ENCODE measurements around the gene CAMK1D.

The CAMK1D gene

DNA sequence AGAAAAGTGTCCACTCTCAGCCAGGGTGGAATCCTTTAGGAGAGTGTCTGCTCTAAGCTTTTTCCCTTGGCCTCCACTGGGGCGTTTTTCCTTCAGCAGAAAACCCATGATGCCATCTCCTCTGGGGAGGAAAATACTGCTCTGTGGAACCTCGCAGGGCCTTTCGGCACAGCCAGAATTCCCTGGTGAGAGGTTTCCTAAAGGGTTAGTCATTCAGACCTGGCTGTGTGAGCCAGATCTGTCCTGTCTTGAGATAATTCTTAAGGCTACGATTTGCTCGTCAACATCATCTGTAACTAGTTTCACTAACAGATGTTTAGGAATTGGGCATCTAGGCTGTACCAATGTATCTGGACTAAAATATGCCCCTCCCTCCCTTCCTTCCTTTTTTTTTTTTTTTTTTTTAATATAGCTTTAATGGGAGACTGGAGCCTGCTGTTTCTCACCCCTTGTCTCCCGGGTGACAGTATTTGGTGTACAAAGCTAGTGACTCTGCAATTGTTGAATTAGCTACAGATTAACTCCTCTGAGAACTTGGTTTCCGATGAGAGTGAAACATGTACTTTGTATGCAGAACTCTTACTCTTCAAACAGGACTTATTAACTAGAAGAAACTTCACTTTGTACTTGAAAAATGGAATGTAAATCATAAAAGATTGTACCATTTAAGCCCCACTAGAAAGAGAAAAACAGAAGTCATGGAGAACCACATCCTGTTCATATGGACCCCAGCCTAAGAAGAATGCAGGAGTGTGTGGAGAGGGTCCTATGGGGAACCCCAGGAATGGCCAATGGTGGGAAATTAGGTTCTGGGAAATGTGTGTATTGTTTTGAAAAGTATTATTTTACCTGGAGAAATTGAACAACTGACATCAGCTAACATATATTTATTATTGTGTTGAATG lies 230.9 kb downstream of the CAMK1D start:
- H3K4me1 Mint-ChIP-seq (ENCODE audit: low read depth) = peaks cover 25% of the 10 kb centered on the region
- no peak overlapping the region for H3K27ac Mint-ChIP-seq
- no peaks in the 10 kb centered on the region for H3K9me3 Mint-ChIP-seq
- H3K4me3 Mint-ChIP-seq = no peak overlapping the region
- peaks cover 2% of the 10 kb centered on the region for H3K27me3 Mint-ChIP-seq
- H3K36me3 Mint-ChIP-seq (ENCODE audit: low read depth) = peaks cover 17% of the 10 kb centered on the region
- intact Hi-C loops (cut with micrococcal nuclease) = no loop called here

GRCh38 chr10:12583891-12584595 lies 234.7 kb downstream of the CAMK1D start:
- Mint-ChIP-seq H3K9me3 (no peaks in the 10 kb centered on the region), H3K36me3 (ENCODE audit: low read depth) (no peaks in the 10 kb centered on the region), H3K27ac (no peak overlapping the region), H3K27me3 (peaks cover 18% of the 10 kb centered on the region), H3K4me3 (no peak overlapping the region), H3K4me1 (ENCODE audit: low read depth) (peaks cover 40% of the 10 kb centered on the region)
- intact Hi-C loops (cut with micrococcal nuclease) = no loop called here

DNA sequence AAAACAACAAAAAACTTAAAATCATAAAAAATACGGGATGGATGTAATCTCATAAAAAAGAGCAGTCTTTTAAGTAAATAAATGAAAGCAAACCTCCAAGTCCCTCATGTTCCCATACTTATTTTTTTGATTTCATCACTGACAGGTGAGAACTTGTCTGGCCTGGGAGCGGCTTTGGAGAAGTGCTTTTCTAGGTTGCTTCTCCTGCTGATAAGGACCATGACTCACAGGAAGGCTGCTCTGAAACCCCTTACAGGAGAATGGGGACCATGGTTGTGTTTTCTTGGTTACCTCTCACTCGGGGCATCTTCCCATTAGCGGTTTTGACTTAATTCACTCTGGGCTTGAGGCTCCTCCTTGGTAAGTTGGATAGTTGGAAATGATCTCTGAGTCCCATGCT lies 237.4 kb downstream of the CAMK1D start:
- Mint-ChIP-seq H3K36me3 (ENCODE audit: low read depth) (peaks cover 16% of the 10 kb centered on the region), H3K27me3 (peaks cover 18% of the 10 kb centered on the region), H3K9me3 (no peaks in the 10 kb centered on the region), H3K4me3 (no peak overlapping the region), H3K4me1 (ENCODE audit: low read depth) (peaks cover 28% of the 10 kb centered on the region), H3K27ac (no peak overlapping the region)
- intact Hi-C loops (cut with micrococcal nuclease) = no loop called here

- Mint-ChIP-seq H3K36me3 (ENCODE audit: low read depth) (peaks cover 16% of the 10 kb centered on the region), H3K27ac (peak overlapping the region; percentile 65), H3K4me1 (ENCODE audit: low read depth) (peaks cover 26% of the 10 kb centered on the region), H3K27me3 (peaks cover 18% of the 10 kb centered on the region), H3K9me3 (no peaks in the 10 kb centered on the region), H3K4me3 (no peak overlapping the region)
- intact Hi-C loops (cut with micrococcal nuclease) = no loop called here
These were observed 238.1 kb downstream of the CAMK1D start for GRCh38 chr10:12587451-12587888.

GRCh38 chr10:12588091-12588860 lies 238.9 kb downstream of the CAMK1D start:
- H3K27me3 Mint-ChIP-seq = peaks cover 18% of the 10 kb centered on the region
- intact Hi-C loops (cut with micrococcal nuclease) = no loop called here
- no peaks in the 10 kb centered on the region for H3K9me3 Mint-ChIP-seq
- H3K4me1 Mint-ChIP-seq (ENCODE audit: low read depth) = peaks cover 24% of the 10 kb centered on the region
- H3K36me3 Mint-ChIP-seq (ENCODE audit: low read depth) = peaks cover 19% of the 10 kb centered on the region
- H3K4me3 Mint-ChIP-seq = peak overlapping the region; percentile 41
- H3K27ac Mint-ChIP-seq = peak overlapping the region; percentile 65

DNA sequence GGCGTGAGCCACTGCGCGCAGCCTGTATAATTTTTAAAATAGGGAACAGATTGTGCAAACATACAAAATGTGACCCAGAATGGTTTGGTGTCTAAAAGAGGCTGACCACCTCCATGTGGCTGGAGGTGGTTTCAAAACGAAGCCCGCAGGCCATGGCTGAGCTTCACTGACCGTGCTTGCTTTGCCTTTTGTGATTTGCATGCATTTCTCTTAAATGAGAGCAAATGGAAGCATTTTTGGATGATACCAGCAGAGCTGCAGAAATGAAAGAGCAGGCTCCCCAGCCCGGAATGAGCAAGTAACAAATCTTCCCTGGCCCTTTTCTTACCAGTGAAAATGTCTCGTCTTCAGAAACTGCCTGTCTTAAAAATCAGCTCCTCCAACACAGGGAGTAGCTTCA lies 239.9 kb downstream of the CAMK1D start:
- no peak overlapping the region for H3K27ac Mint-ChIP-seq
- intact Hi-C loops (cut with micrococcal nuclease) = no loop called here
- peaks cover 26% of the 10 kb centered on the region for H3K36me3 Mint-ChIP-seq (ENCODE audit: low read depth)
- no peaks in the 10 kb centered on the region for H3K9me3 Mint-ChIP-seq
- peaks cover 18% of the 10 kb centered on the region for H3K27me3 Mint-ChIP-seq
- peaks cover 31% of the 10 kb centered on the region for H3K4me1 Mint-ChIP-seq (ENCODE audit: low read depth)
- H3K4me3 Mint-ChIP-seq = no peak overlapping the region

- H3K36me3 Mint-ChIP-seq (ENCODE audit: low read depth) = peaks cover 28% of the 10 kb centered on the region
- H3K9me3 Mint-ChIP-seq = no peaks in the 10 kb centered on the region
- H3K4me3 Mint-ChIP-seq = no peak overlapping the region
- no peak overlapping the region for H3K27ac Mint-ChIP-seq
- intact Hi-C loops (cut with micrococcal nuclease) = no loop called here
- H3K27me3 Mint-ChIP-seq = peaks cover 18% of the 10 kb centered on the region
- peaks cover 36% of the 10 kb centered on the region for H3K4me1 Mint-ChIP-seq (ENCODE audit: low read depth)
These were observed 240.4 kb downstream of the CAMK1D start for GRCh38 chr10:12589791-12590190.

GRCh38 chr10:12590675-12591659 lies 241.6 kb downstream of the CAMK1D start:
- H3K27me3 Mint-ChIP-seq = peaks cover 14% of the 10 kb centered on the region
- H3K36me3 Mint-ChIP-seq (ENCODE audit: low read depth) = peaks cover 40% of the 10 kb centered on the region
- peaks cover 48% of the 10 kb centered on the region for H3K4me1 Mint-ChIP-seq (ENCODE audit: low read depth)
- no peak overlapping the region for H3K27ac Mint-ChIP-seq
- peaks cover 6% of the 10 kb centered on the region for H3K9me3 Mint-ChIP-seq
- no peak overlapping the region for H3K4me3 Mint-ChIP-seq
- intact Hi-C loops (cut with micrococcal nuclease) = no loop called here

DNA sequence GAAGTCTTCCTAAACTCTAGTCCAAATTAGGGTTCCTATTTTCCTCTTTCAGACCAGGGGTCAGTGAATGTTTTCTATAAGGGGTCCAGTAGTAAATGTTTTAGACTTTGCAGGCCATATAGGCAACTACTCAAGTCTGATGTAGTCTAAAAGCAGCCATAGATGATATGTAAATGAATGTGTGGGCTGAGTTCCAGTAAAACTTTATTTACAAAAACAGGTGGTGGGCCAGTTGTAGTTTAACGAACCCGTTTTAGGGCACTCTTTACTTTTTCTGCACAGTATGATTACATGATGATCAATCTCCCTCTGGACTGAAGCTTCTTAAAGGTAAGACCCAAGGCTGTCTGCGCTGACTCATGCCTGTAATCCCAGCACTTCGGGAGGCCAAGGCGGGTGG lies 243.6 kb downstream of the CAMK1D start:
- no peaks in the 10 kb centered on the region for H3K27me3 Mint-ChIP-seq
- peak overlapping the region; percentile 76 for H3K27ac Mint-ChIP-seq
- H3K4me1 Mint-ChIP-seq (ENCODE audit: low read depth) = peaks cover 39% of the 10 kb centered on the region
- H3K9me3 Mint-ChIP-seq = peaks cover 9% of the 10 kb centered on the region
- H3K4me3 Mint-ChIP-seq = no peak overlapping the region
- H3K36me3 Mint-ChIP-seq (ENCODE audit: low read depth) = peaks cover 50% of the 10 kb centered on the region
- intact Hi-C loops (cut with micrococcal nuclease) = no loop called here

GRCh38 chr10:12594448-12594944 lies 245.1 kb downstream of the CAMK1D start:
- intact Hi-C loops (cut with micrococcal nuclease) = loop anchor here (2.0 kb wide), 1 partner anchor 22 kb away; no protein-coding TSS in a partner anchor
- no peak overlapping the region for H3K4me3 Mint-ChIP-seq
- H3K4me1 Mint-ChIP-seq (ENCODE audit: low read depth) = peaks cover 31% of the 10 kb centered on the region
- peaks cover 56% of the 10 kb centered on the region for H3K36me3 Mint-ChIP-seq (ENCODE audit: low read depth)
- no peaks in the 10 kb centered on the region for H3K27me3 Mint-ChIP-seq
- peaks cover 9% of the 10 kb centered on the region for H3K9me3 Mint-ChIP-seq
- peak overlapping the region; percentile 76 for H3K27ac Mint-ChIP-seq

- Mint-ChIP-seq H3K27me3 (no peaks in the 10 kb centered on the region), H3K4me1 (ENCODE audit: low read depth) (peaks cover 31% of the 10 kb centered on the region), H3K9me3 (peaks cover 9% of the 10 kb centered on the region), H3K36me3 (ENCODE audit: low read depth) (peaks cover 48% of the 10 kb centered on the region), H3K27ac (peak overlapping the region; percentile 76), H3K4me3 (no peak overlapping the region)
- intact Hi-C loops (cut with micrococcal nuclease) = loop anchor here (2.0 kb wide), 1 partner anchor 21 kb away; no protein-coding TSS in a partner anchor
These were observed 246.7 kb downstream of the CAMK1D start for GRCh38 chr10:12595936-12596576.

- intact Hi-C loops (cut with micrococcal nuclease) = no loop called here
- H3K4me3 Mint-ChIP-seq = no peak overlapping the region
- no peaks in the 10 kb centered on the region for H3K27me3 Mint-ChIP-seq
- no peak overlapping the region for H3K27ac Mint-ChIP-seq
- peaks cover 9% of the 10 kb centered on the region for H3K9me3 Mint-ChIP-seq
- peaks cover 38% of the 10 kb centered on the region for H3K4me1 Mint-ChIP-seq (ENCODE audit: low read depth)
- H3K36me3 Mint-ChIP-seq (ENCODE audit: low read depth) = peaks cover 42% of the 10 kb centered on the region
These were observed 247.8 kb downstream of the CAMK1D start for GRCh38 chr10:12597176-12597575.

Measured in dendritic cell treated with granulocyte-macrophage colony-stimulating factor and Interleukin-4, amounts not matched to agents 40 ng/mL and 50 ng/mL, for 4 days (primary cell).